Neural progenitor cell (in vitro differentiated cells): ENCODE results near the gene MPPED1.

Source experiments
- CTCF ChIP-seq: fragments of 200-600 bp; sonication (generic); IDR thresholded peaks from 2 replicates; pipeline ENCODE4 v1.5.1; 2017; ENCODE audit warnings: antibody characterized with exemption, mild to moderate bottlenecking
- EZH2 ChIP-seq: fragments of 200-600 bp; sonication (generic); IDR thresholded peaks from 2 replicates; pipeline ENCODE4 v1.6.1; 2017; ENCODE audit warnings: antibody characterized with exemption, mild to moderate bottlenecking, moderate library complexity
- EZH2phosphoT487 ChIP-seq: fragments of 200-600 bp; sonication (generic); IDR thresholded peaks from 2 replicates; pipeline ENCODE4 v1.6.1; 2017; ENCODE audit warnings: antibody characterized with exemption

- TF ChIP-seq CTCF: no peak
- no peak for TF ChIP-seq EZH2
- TF ChIP-seq EZH2phosphoT487: no peak
Measured at GRCh38 chr22:43555561-43556515, 144.0 kb downstream of the MPPED1 start.
